Measurements from ENCODE around the gene SORCS1.

DNA sequence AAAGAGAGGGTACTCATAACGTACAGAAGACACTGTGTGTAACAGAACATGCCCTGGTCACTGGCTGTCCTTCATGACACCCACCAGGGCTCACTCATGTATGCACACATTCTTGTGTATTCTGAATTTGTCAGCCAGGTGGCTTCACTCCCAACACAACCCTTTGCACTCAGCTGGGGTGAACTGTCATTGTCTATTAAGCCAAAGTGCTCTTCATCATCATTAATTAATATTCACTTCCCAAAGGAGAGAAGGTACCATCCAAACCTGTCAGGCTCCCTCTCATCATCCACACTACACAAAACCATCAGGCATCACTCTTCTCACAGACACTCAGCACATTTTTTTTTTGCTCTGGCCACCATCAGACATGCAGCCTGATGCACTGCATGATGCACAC, 469.8 kb downstream of the SORCS1 start:
- TF ChIP-seq, protein P1, sequence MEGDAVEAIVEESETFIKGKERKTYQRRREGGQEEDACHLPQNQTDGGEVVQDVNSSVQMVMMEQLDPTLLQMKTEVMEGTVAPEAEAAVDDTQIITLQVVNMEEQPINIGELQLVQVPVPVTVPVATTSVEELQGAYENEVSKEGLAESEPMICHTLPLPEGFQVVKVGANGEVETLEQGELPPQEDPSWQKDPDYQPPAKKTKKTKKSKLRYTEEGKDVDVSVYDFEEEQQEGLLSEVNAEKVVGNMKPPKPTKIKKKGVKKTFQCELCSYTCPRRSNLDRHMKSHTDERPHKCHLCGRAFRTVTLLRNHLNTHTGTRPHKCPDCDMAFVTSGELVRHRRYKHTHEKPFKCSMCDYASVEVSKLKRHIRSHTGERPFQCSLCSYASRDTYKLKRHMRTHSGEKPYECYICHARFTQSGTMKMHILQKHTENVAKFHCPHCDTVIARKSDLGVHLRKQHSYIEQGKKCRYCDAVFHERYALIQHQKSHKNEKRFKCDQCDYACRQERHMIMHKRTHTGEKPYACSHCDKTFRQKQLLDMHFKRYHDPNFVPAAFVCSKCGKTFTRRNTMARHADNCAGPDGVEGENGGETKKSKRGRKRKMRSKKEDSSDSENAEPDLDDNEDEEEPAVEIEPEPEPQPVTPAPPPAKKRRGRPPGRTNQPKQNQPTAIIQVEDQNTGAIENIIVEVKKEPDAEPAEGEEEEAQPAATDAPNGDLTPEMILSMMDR (IDR thresholded peaks at IDR 0.05) = no peak
- no peak for TF ChIP-seq POLR2A (IDR thresholded peaks at IDR 0.05)
